Stimulated activated CD4-positive, alpha-beta T cell treated with anti-CD3 and anti-CD28 coated beads, Interleukin-12 subunit alpha, Interleukin-12 subunit beta, amount 100 ng/mL, for 48 hours (primary cell): ENCODE data around the gene PJVK.
"Not testable (repeated sequence)": the region's sequence is repeated elsewhere in the genome, so short reads cannot be mapped to it uniquely, and the experiment has no call there.

Experiments
- DNase-seq, 3 donors: peaks; one replicate each; pipeline ENCODE4 v3.0.0-alpha.2; 2020; ENCODE audit warnings: low read depth in 2 of 3, low spot score in 1 of 3

Gene PJVK

DNA sequence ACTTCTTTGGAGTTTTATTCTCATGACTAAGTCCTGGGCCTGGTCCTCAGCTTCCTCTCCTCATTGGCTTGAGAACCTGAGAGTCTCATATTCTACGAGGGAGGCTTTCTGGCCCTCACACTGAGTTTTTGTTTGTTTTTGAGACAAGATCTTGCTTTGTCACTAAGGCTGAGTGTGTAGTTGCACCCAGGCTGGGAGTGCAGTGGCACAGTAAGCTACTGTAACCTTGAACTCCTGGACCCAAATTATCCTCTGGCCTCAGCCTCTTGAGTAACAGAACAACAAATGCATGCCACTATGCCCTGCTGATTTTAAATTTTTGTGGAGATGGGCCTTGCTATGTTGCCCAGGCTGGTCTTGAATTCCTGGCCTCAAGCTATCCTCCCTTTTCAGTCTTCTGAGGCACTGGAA, 22.8 kb upstream of the PJVK start:
- DNase-seq: no peak

DNA sequence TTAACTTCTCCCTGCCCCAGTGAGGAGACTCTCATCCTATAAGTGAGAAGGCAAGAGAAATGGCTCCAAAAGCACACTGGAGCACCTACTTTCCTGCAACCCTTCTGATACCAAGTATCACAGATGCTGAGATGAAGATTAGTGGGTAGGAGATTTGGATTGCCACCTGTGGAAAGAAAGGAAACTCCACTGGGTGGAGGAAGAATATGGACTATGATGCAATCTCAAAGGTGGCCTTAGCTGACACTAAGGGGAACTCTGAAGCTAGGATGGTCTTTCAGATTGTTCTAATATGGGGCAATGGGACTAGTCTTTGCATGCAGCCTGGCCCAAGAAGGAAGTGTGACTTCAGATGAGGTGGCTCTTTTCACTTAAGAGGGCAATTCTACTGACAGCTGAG, 21.8 kb upstream of the PJVK start:
- no peak for DNase-seq

DNA sequence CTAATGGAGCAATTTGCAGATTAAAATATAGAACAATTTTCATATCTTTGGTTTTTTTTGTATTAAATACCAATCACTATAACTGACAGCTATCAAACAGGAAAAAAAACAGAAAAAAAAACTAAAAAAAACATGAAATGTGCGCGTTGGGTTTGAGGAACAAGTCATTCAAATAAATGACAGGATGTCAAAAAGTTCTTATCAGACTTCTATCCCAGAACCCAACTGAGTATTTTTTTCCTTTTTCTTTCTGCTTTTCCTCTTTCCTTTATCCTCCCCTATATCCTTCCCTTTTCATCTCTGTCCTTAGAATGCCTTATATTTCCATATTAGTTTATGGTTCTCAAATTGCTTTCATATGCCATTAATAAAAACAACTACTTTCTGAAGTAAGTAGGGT, 14.5 kb upstream of the PJVK start:
- DNase-seq: no peak

DNA sequence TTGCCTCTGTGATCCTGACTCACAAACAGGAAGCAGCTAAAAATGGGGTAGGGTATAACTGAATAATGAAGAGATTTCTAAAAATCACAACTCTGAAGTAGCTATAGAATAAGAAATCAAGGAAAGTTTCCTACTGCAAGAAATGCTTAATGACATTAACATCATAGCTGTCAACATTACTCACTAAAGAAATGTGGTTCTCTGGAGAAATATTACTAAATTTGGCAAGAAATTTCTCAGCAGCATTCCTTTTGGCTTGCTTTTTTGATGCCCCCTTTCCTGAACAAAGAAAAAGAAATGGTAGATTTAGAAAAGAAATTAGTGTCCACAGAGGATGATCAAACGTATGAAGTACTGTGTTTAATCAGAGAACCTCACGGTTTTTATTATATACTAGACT, 9.8 kb upstream of the PJVK start:
- no peak for DNase-seq

DNA sequence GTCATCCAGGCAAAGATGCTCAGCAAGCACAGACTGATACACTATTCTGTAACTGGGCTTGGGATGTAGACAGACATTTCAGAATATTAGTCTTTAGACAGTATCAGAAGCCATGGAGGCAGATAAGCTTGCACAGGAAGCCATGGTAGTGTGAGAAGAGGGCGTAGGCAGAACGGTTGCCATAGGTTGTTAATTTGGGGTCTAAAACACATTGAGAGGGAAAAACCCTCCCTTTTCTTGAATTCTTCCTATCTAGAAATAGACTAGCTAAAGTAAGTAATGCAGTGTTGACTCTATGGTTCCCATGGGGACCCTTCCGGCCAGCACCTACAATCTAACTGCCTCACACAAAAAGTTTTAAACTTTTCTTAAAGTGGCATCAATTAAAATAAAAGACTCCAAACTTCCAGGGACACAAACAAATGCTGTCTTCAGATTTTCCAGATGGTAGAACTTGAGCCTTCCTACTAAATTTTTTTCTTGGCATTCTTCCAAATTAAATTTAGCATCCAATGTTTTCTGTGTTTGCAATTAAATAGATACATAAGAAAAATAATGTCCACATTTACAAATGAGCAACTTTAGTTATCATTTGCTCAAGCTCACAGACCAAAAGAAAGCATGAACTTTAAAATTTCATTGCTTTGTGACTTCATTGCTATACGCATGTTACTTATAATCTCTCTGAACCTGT, 2.1 kb upstream of the PJVK start:
- DNase-seq: no peak

DNA sequence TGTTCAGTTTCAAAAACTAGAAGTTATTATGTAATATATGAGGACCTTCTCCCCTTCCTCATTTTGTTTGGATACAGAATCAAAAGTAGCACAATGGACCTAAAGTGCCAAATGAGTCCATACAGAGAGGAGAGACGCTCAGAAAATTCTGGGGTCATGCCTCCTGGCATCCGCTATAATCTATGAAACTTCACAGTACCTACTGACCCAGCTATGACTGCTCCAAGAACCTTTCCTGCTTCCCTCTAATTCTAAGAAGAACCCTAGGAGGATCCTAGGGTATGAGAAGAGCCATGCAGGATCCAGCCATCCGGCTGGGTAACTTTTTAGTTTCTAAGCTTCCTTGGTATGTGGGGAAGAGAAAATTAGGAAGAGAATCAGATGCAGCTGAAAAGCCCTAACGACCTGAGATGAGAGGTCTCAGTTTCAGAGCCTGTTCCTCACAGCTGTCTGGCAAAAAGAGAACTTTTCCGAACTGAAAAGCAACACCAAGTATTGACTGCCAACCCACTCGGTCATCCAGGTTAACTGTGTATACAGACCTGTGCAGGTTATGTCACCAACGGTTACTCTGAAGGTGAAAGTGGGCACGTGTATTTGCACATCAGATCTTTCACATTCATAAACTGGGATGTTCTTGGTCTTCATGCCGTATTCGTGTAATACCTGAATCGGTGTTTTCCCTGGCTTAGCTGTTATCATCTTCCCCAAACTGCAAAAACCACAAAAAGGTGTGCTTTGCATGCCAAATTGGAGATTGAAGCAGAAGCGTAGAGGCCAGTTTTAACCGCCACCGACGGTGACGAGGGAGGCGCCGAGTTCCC, 1.3 kb upstream of the PJVK start:
- DNase-seq: no peak

DNA sequence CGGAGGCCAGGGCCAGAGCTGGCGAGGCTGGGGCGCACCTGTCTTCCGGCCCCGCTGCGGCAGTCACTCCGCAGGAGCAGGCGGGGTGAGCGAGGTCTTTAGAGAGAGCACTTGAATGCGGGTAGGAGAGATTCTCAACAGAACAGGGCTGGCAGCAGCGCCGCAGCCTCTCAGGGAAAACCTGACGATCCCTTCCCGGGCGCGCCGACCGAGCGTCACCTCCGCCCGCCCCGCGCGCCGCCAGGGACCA, 729 bp upstream of the PJVK start:
- DNase-seq: peak in 2 of 3 donors; percentile 61 to 73

DNA sequence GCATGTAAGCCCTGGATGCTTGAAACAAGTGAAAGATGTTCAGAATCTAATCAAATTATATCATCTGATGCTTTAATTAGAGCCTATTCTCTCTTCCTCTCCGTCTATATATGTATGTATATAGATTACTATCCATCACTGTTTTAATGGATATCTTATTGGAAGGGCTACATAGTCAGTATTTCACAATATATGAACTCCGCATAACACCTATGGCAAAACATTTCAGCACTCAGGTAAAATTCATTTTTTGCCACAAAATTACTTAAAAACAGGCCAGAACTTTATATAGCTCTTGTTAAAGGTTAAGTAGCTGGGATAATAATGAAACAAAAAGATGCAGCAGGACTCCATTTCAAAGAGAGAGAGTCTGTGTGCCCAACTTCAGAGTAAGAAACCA, 1.2 kb downstream of the PJVK start:
- no peak for DNase-seq

DNA sequence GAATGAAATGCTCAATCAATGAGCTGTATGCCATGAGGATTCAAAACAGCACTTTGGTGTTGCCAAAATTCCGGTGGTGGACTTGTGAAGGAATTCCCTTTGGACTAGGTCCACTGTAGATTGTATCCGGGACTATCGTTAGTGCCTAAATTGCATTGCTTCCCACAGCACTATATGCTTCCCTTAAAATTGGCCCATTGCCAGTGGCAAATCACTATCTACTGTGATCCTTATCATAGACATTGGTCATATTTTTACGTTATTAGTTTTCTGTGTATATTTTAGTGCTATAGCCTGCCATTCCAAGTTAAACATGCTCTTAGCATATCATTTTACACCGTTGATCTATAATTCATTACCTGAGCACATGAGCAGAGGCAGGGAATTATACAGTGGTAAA, 1.7 kb downstream of the PJVK start:
- DNase-seq: no peak

DNA sequence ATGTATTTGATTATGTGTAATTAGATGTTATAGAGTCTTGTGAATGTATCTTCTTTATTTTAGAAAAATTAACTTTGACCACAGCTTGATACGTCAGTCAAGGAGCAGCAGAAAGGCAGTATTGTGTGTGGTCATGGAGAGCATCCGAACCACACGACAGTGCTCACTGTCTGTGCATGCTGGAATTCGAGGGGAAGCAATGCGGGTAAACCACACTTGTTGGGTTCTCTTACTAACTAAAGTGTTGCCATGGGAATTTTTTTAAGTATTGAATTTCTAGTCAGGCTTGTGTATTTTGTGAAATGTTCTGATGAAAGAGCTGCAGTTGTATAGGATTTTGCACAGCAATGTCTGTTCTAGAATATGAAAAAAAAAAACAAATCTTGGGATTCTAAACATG, 4.8 kb downstream of the PJVK start:
- no peak for DNase-seq

DNA sequence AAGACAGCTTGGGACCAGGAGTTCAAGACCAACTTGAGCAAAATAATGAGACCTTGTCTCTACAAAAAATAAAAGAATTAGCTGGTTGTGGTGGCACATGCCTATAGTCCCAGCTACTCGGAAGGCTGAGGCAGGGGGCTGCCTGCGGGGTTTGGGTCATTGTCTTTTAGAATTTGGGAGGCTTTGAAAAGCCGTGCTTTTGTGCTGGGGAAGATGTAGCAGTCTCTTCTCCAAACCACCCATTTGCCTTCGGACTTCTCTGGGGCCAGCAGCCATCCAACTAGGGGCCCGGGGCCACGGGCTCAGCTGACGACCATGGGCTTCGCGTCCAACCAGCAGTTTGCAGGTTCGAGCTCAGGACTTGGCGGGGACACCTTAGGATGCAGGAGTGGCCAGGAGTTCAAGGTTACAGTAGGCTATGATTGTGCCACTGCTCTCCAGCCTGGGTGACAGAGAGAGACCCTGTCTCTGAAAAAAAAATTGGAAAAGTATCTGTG, 6.3 kb downstream of the PJVK start:
- DNase-seq: no peak

DNA sequence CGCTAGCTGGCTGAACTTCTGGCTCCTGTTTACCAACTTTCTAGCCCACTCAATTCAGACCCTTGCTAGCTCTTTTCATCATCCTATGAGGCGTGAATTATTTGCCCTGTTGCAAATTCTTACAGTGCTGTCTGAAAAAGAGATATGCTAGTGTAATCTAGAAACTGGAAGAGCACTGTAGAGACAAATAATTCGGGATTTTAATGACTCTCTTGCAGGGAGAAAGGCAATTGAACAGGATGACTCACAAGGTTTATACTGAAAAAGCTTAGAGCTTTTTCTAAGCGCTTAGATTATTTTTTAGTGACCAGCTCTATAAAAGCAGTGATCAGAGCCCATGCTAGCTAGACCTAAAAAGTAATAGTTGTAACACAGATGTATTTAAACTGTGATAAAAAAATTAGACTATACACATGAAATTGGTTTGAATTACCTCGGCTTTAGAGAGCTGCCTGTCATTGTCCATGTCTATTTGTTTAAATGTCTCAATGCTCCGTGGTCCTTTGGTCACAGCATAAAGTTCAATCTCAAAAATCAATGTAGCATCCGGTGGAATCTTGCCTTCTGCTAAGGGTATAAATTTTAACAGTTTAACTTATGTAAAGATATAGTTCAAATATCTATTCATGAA, 18.2 kb downstream of the PJVK start:
- no peak for DNase-seq

DNA sequence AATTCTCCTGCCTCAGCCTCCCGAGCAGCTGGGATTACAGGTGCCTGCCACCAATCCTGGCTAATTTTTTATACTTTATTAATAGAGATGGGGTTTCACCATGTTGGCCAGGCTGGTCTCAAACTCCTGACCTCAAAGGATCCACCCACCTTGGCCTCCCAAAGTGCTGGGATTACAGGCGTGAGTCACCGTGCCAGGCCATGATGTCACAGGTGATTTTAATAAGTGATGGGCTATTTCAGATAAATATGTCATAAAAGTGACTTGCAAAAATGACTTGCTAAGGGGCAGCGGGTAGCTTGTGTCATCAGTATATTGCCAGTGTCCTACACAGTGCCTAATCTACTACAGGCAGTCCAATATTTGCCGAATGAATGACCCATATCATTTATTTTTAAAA, 20.1 kb downstream of the PJVK start:
- not testable (repeated sequence) for DNase-seq

DNA sequence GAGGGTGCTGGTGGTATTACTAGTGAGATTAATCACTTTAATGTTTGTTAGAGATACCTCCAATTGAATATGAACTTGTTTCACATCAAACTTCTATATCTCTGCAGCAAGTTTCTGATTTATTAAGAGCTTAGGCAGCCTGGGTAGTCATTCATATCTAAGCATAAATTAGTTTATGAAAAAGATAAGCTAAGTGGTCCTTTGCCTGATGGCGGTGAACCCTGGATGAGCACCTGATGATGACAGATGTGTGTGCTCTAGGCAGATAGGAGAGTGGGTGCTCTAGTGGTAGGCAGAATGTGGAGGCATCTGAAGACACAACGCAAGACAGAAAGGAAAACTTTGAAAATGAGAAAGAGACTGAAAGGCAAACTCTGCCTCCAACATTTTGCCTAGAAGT, 22.2 kb downstream of the PJVK start:
- no peak for DNase-seq

DNA sequence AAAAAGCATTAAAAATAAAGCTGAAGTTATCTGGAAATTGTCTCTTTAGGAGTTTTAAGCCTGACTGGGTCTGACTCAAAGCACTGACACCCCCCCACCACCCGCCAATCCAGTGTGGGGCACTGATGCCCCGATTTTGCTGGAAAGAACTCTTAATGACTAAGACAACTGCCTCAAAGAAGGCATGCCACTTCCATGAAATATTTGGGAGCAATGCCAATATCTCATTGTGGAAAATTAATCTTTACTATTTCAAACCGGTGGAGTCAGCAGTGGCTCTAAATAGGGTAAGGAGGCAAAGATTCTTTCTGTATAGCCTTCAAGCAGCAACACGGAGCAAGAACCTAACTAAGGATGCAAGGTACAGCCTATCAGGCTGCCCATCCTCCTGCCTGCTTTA, 22.8 kb downstream of the PJVK start:
- no peak for DNase-seq

DNA sequence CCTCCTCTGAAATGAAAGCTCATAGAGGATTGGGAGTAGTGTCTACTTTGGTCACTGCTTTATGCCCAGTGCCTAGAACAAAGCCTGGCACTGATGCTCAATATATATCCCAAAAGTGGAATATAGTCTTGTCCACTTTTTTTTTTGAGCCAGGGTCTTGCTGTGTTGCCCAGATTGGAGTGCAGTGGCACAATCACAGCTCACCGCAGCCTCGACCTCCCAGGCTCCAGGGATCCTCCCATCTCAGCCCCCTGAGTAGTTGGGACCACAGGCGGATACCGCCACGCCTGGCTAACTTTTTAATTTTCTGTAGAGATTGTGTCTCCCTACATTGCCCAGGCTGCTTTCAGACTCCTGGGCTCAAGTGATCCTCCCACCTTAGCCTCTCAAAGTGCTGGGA, 23.4 kb downstream of the PJVK start:
- no peak for DNase-seq

DNA sequence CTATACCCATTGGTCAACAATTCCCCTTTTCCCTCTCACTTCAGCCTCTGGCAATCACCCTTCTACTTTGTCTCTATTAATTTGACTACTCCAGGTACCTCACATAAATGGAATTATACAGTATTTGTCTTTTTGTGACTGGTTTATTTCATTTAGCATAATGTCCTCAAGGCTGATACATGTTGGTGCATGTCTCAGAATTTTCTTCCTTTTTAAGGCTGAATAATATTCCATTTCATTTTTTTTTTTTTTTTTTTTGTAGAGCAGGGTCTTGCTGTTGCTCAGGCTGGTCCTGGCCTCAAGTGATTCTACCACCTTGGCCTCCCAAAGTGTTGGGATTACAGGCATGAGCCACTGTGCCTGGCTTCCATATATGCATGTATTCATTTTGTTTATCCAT, 25.3 kb downstream of the PJVK start:
- DNase-seq: no peak

DNA sequence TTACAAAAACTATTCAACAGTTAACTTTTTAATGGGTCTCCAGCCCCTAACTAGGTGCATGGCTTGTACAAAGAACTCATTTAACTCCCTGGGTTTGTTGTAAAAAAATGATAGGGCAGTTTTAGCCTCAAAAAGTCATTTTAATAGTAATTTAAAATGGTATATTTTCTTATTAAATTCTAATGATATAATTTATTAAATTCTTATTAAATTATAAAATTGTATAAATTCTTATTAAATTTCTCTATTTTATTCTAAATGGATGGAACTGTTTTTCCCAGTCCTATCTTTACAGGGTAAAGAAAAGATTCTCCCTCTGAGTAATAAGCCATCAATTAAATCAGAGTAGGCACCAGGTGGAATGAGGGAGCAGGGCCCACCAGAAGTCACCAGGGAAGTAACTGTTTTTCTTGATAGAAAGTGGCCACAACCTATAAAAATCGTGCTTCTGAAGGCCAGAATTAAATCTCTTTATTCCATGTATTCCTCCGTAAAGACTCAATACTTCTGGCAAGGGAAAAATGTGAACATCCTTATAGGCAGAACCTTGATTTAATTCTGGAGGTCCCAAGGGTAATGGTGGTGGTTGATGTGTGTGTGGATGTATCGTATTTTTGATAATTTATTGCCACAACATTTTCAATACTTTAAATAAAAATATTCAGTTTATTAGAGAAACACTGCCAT, 26.4 kb downstream of the PJVK start:
- no peak for DNase-seq

DNA sequence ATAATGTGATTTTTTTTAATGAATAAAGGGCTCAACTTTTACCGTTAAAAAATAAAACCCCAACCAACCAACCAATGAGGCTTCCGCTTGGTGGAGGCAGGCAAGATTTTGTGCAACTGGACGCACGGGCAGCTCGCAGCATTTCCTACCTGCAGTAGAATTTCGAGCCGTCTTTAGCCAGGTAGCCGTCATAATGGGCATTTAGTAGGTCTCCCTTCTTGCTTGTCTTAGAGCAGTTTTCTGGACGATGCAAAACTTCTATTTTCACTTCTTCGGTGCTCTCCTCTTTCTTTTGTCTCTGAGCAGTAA, 26.9 kb downstream of the PJVK start:
- DNase-seq: peak in 1 of 3 donors; percentile 8

DNA sequence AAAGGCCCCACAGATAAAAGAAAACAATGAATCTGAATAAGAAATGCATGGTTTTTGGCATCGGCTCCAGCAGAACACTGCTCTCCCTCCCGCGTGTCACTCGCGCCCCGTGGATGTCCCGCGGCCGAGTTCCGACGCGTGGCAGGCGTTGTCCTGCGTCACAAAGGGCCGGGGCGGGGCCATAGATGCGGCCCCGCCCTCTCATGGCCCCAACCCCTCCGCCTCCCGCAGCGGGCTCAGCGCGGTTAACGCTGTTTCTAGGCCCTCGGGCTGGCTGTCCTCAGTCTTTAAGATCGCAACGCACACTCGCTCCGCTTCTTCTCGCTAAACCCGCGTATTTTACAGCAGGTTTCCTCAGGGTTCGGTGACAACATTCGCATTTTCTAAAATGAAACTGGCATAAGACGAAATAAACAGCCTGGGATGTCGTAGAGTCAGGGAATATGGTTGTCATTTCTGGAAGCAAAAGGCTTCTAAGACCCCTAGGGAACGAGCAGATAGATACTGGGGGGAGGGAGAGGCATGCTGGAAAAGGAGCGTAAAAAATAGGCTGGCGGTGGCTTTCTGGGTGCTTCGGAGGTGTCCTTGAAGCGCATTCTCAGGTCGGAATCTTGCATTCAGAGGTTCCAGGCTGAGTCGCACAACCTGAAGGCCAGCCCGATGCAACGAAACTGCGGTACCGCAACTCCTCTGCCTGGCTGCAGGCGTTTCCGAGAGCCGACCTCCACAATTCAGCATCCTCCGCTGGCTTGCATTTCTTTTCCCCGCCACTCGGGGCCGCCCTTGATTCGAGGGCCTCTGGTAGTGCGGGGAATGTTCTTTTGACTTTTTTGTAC, 27.5 kb downstream of the PJVK start, which contains the start of gene FKBP7:
FKBP7 (minus strand) TSS at position 162 of the 836 bp plus-strand sequence; CDS start at position 61, 101 bp downstream.
- DNase-seq: peak; percentile 59 to 71 (median 67)

DNA sequence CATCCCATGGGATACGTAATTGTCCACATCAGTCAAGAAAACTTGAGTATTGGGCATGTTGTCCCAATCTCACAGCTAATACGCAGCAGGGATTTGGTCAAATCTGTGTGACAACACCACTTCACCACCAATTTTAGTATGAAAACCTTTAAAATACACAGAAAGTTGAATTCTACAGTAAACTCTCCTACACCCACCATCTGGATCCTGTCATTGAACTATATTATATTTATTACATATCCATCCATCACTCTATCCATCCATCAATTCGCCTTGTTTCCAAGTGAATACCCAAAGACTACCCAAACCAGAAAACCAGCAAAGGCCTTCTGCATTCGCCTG, 28.1 kb downstream of the PJVK start:
- peak in 1 of 3 donors; percentile 7 for DNase-seq
